Subcutaneous adipose tissue (tissue), 4 donors: ENCODE results near the gene RBM19. TPM values are rescaled to one million over a fixed set of nuclear protein-coding genes. Genes with fewer than 3 reads are reported as not detected.

Source experiments
- CTCF ChIP-seq: fragments of 450-650 bp; IDR thresholded peaks from one replicate; pipeline ENCODE4 v1.5.1; 2016; ENCODE audit warnings: low read depth, mild to moderate bottlenecking, control low read depth, antibody characterized with exemption, moderate library complexity
- total RNA-seq, 4 donors: library from RNA; depleted of rRNA; stranded (reverse); fragments of >200 nt; gene quantifications; one replicate each; pipeline ENCODE4 v1.1.0, GENCODE V29; 2016

The RBM19 gene
- total RNA-seq, 4 donors from 2014 or later: 19.2 to 54.4 (median 32.1) TPM

GRCh38 chr12:113823016-113823415 lies 143.1 kb downstream of the RBM19 start:
- no peak for TF ChIP-seq CTCF

- TF ChIP-seq CTCF: no peak
Measured at GRCh38 chr12:113820842-113821241, 145.3 kb downstream of the RBM19 start.

- TF ChIP-seq CTCF: no peak
Measured at GRCh38 chr12:113820309-113820708, 145.8 kb downstream of the RBM19 start.

GRCh38 chr12:113819495-113819894 lies 146.6 kb downstream of the RBM19 start:
- no peak for TF ChIP-seq CTCF

GRCh38 chr12:113818833-113819232 lies 147.3 kb downstream of the RBM19 start:
- no peak for TF ChIP-seq CTCF

GRCh38 chr12:113818283-113818682 lies 147.8 kb downstream of the RBM19 start:
- no peak for TF ChIP-seq CTCF

- TF ChIP-seq CTCF: no peak
Measured at GRCh38 chr12:113816866-113817265, 149.3 kb downstream of the RBM19 start.
